Adrenal gland (tissue), 12 donors: ENCODE results near the gene HES7. TPM values are rescaled to one million over a fixed set of nuclear protein-coding genes. Genes with fewer than 3 reads are reported as not detected.
A peak's percentile ranks its signal among the peaks of the same experiment; 100 is the strongest.

Experiments used
- DNase-seq, 7 donors: peaks; one replicate each; pipeline ENCODE4 v3.0.0-alpha.2; 2019 to 2020
- H3K27ac ChIP-seq, 5 donors: fragments of 200-600 bp; sonication (generic) in 4 of 5; 1 replicate in 3 of 5; 2 replicates in 2 of 5; pipeline versions ENCODE4 v1.5.1 to v1.8.0; 2016 to 2020; ENCODE audit warnings: mild to moderate bottlenecking in 1 of 5
- H3K27me3 ChIP-seq: fragments of 200-600 bp; 2 replicates; pipeline ENCODE4 v1.8.0; 2021
- H3K36me3 ChIP-seq, 2 donors: fragments of 200-600 bp; replicated peaks in 1 of 2; 1 replicate in 1 of 2; 2 replicates in 1 of 2; pipeline versions ENCODE4 v1.5.1 to v1.8.0; 2018 to 2022
- H3K4me1 ChIP-seq, 2 donors: fragments of 200-600 bp; replicated peaks in 1 of 2; 1 replicate in 1 of 2; 2 replicates in 1 of 2; pipeline versions ENCODE4 v1.5.1 to v1.8.0; 2018 to 2021
- H3K4me3 ChIP-seq, 4 donors: fragments of 200-600 bp; sonication (generic) in 3 of 4; one replicate each; pipeline ENCODE4 v1.5.1; 2016 to 2018
- H3K9me3 ChIP-seq, 3 donors: fragments of 200-600 bp; sonication (generic) in 1 of 3; replicated peaks in 1 of 3; 1 replicate in 2 of 3; 2 replicates in 1 of 3; pipeline versions ENCODE4 v1.5.1 to v1.8.0; 2016 to 2021
- CTCF ChIP-seq, 6 experiments: fragments of 450-650 bp in 4 of 6; fragments of 200-600 bp in 2 of 6; sonication (generic) in 1 of 6; IDR thresholded peaks; 1 replicate in 5 of 6; 2 replicates in 1 of 6; pipeline versions ENCODE4 v1.5.1 to v1.8.0; 2016 to 2021; ENCODE audit warnings: antibody characterized with exemption in 6 of 6, mild to moderate bottlenecking in 2 of 6, moderate library complexity in 1 of 6
- POLR2A ChIP-seq, 2 donors: fragments of 450-650 bp; IDR thresholded peaks; one replicate each; pipeline ENCODE4 v1.6.1; 2017; ENCODE audit warnings: antibody characterized with exemption in 2 of 2, mild to moderate bottlenecking in 2 of 2, moderate library complexity in 1 of 2
- WGBS, 4 donors: extraction: QIAGEN DNeasy Blood & Tissue Kit in 2 of 4; methylation state at CpG; one replicate each; pipeline versions ENCODE4 v1.1.5 to v1.1.7; 2013 to 2017; 5-methylcytosine and 5-hydroxymethylcytosine counted together
- intact Hi-C, 2 donors: fragments of 100-400 bp; cut with DNase I; formaldehyde crosslinking; loops; one replicate each; pipeline versions ENCODE4 v1.14.1 to v1.15.0; 2022 to 2023
- polyA plus RNA-seq, 3 donors: library from polyadenylated mRNA; stranded (reverse); fragments of 200-250 nt in 2 of 3; fragments of 350-450 nt in 1 of 3; fragmentation: Illumina TruSeq in 1 of 3; extraction: RNeasy Lipid Tissue Mini Kit (QIAGEN cat#74804) in 1 of 3; gene quantifications; one replicate each; pipeline ENCODE4 v1.2.3, GENCODE V29; 2013 to 2014
- total RNA-seq, 9 donors: library from RNA; depleted of rRNA in 4 of 9; stranded (reverse); fragments of >200 nt in 4 of 9; fragments of 120-200 nt in 1 of 9; fragmentation: NEBNext Ultra II Directional in 1 of 9; extraction: Animal tissue kit (Norgen Biotek cat#: 25700) in 1 of 9; gene quantifications; one replicate each; pipeline versions ENCODE4 v1.1.0 to v1.2.4, GENCODE V29; 2013 to 2023
- donor health status: healthy with polysubstance abuse.
- donor health status: Bipolar disorder and iron deficiency.
- donor health status: DM: yes; HTN: yes; CAD: no.
- donor health status: DM: no; HTN: no; CAD: no.
- donor health status: DM: no; HTN: no; CAD: no.
- donor health status: DM: yes; HTN: yes; CAD: no.

Gene HES7
- total and polyA plus RNA-seq, 12 donors: 0.06 to 1.0 (median 0.32) TPM; not detected in 7

GRCh38 chr17:8151120-8151640, 27.3 kb upstream of the HES7 start:
- no peaks in the 10 kb centered on the region for H3K9me3 ChIP-seq
- intact Hi-C loops: no loop called here
- DNase-seq: peak; percentile 95 to 98 (median 96)
- H3K4me1 ChIP-seq: peaks cover 29 to 48% of the 10 kb centered on the region in 2 donors
- WGBS, 4 donors: 0 to 1% (median 0%) methylated on average over 3 to 38 of the region's 38 CpGs
- peak overlapping the region in 3 of 4 donors; percentile 46 to 93 (median 47) for H3K4me3 ChIP-seq
- peak overlapping the region; percentile 99 to 100 (median 100) for H3K27ac ChIP-seq
- peaks cover 0 to 50% of the 10 kb centered on the region in 2 donors for H3K36me3 ChIP-seq
- TF ChIP-seq POLR2A (IDR thresholded peaks at IDR 0.05) (peak; percentile 61 to 84), CTCF (IDR thresholded peaks at IDR 0.05) (peak in 3 of 6 experiments; percentile 24 to 39 (median 29))
- H3K27me3 ChIP-seq: no peaks in the 10 kb centered on the region

- peak in 3 of 7 donors; percentile 38 to 61 (median 61) for DNase-seq
- Histone ChIP-seq H3K4me3 (peak overlapping the region in 2 of 4 donors; percentile 47 to 93), H3K27me3 (no peaks in the 10 kb centered on the region), H3K27ac (peak overlapping the region; percentile 99 to 100 (median 100)), H3K36me3 (peaks cover 0 to 57% of the 10 kb centered on the region in 2 donors), H3K4me1 (peaks cover 29 to 48% of the 10 kb centered on the region in 2 donors), H3K9me3 (no peaks in the 10 kb centered on the region)
- TF ChIP-seq CTCF (IDR thresholded peaks at IDR 0.05): no peak
- TF ChIP-seq POLR2A (IDR thresholded peaks at IDR 0.05): no peak
- intact Hi-C loops: no loop called here
- WGBS, 4 donors: 35 to 60% (median 48%) methylated on average over 6 to 18 of the region's 18 CpGs
These were observed 26.6 kb upstream of the HES7 start for GRCh38 chr17:8150194-8151119.

GRCh38 chr17:8149419-8150193, 25.7 kb upstream of the HES7 start:
- Histone ChIP-seq H3K4me1 (peaks cover 29 to 48% of the 10 kb centered on the region in 2 donors), H3K27ac (peak overlapping the region in 4 of 5 donors; percentile 99 to 100 (median 100)), H3K36me3 (peaks cover 0 to 66% of the 10 kb centered on the region in 2 donors), H3K27me3 (no peaks in the 10 kb centered on the region), H3K9me3 (no peaks in the 10 kb centered on the region), H3K4me3 (no peak overlapping the region)
- WGBS, 4 donors: 87 to 91% (median 88%) methylated on average over 16 to 29 of the region's 29 CpGs
- intact Hi-C loops: no loop called here
- TF ChIP-seq POLR2A (IDR thresholded peaks at IDR 0.05): no peak
- TF ChIP-seq CTCF (IDR thresholded peaks at IDR 0.05): no peak
- DNase-seq: peak in 3 of 7 donors; percentile 42 to 66 (median 53)
